HepG2 (cell line): ENCODE data around the gene SENP6. TPM values are rescaled to one million over a fixed set of nuclear protein-coding genes. Genes with fewer than 3 reads are reported as not detected.

Source experiments
- AHR ChIP-seq: IDR thresholded peaks from 2 replicates; pipeline ENCODE4 v1.6.1; 2018; ENCODE audit warnings: missing genetic modification reagents, missing compliant biosample characterization
- ATM ChIP-seq: fragments of 450-650 bp; IDR thresholded peaks from 2 replicates; pipeline ENCODE4 v1.7.1; 2017; ENCODE audit warnings: mild to moderate bottlenecking, borderline replicate concordance
- CENPT ChIP-seq: sonication (generic); formaldehyde crosslinking; IDR thresholded peaks from 2 replicates; pipeline ENCODE4 v1.8.0; 2022; ENCODE audit warnings: low read depth, mild to moderate bottlenecking, moderate library complexity, missing genetic modification reagents
- DMAP1 ChIP-seq: IDR thresholded peaks from 2 replicates; pipeline ENCODE4 v1.6.1; 2016
- FOSL2 ChIP-seq: sonication (generic); formaldehyde crosslinking; IDR thresholded peaks from 2 replicates; pipeline ENCODE4 v1.4.0; 2020; ENCODE audit warnings: missing genetic modification reagents
- FOXP4 ChIP-seq: sonication (generic); formaldehyde crosslinking; IDR thresholded peaks from 2 replicates; pipeline ENCODE4 v1.4.0; 2020; ENCODE audit warnings: missing genetic modification reagents
- GLMP ChIP-seq: sonication (generic); formaldehyde crosslinking; IDR thresholded peaks from 2 replicates; pipeline ENCODE4 v1.9.0; 2021; ENCODE audit warnings: missing genetic modification reagents, mild to moderate bottlenecking, borderline replicate concordance
- GPN1 ChIP-seq: sonication (generic); formaldehyde crosslinking; IDR thresholded peaks from 2 replicates; pipeline ENCODE4 v1.5.1; 2020; ENCODE audit warnings: missing genetic modification reagents, borderline replicate concordance
- HNRNPK ChIP-seq: fragments of 200-400 bp; formaldehyde crosslinking; IDR thresholded peaks from 2 replicates; pipeline ENCODE4 v1.6.1; 2018; ENCODE audit warnings: low read length, low read depth, moderate library complexity, mild to moderate bottlenecking; ENCODE audit not compliant: poor library complexity, severe bottlenecking
- IKZF4 ChIP-seq: sonication (generic); formaldehyde crosslinking; IDR thresholded peaks from 2 replicates; pipeline ENCODE4 v1.5.1; 2020; ENCODE audit warnings: borderline replicate concordance, mild to moderate bottlenecking, low read depth, missing genetic modification reagents; ENCODE audit errors: not compliant biosample characterization
- MED8 ChIP-seq: sonication (generic); formaldehyde crosslinking; IDR thresholded peaks from 2 replicates; pipeline ENCODE4 v1.8.1; 2023; ENCODE audit warnings: mild to moderate bottlenecking, missing genetic modification reagents; ENCODE audit not compliant: insufficient replicate concordance
- NFRKB ChIP-seq: fragments of 450-650 bp; IDR thresholded peaks from 2 replicates; pipeline ENCODE4 v1.6.1; 2017
- PAX8 ChIP-seq: sonication (generic); formaldehyde crosslinking; IDR thresholded peaks from 2 replicates; pipeline ENCODE4 v1.8.0; 2022; ENCODE audit warnings: mild to moderate bottlenecking, missing genetic modification reagents, borderline replicate concordance
- POLR2A ChIP-seq, 2 experiments: IDR thresholded peaks; 2 replicates each; pipeline ENCODE4 v1.6.1; 2011; ENCODE audit warnings: low read depth in 2 of 2, low read length in 2 of 2, mild to moderate bottlenecking in 1 of 2, moderate library complexity in 1 of 2; ENCODE audit not compliant: insufficient read depth in 1 of 2
- RARA ChIP-seq: IDR thresholded peaks from 2 replicates; pipeline ENCODE4 v1.6.1; 2016; ENCODE audit warnings: missing genetic modification reagents, missing compliant biosample characterization
- RARG ChIP-seq: sonication (generic); formaldehyde crosslinking; IDR thresholded peaks from 2 replicates; pipeline ENCODE4 v1.4.0; 2020; ENCODE audit warnings: low read depth, mild to moderate bottlenecking, missing genetic modification reagents
- TEAD3 ChIP-seq: optimal IDR thresholded peaks from 2 replicates; pipeline ENCODE3; 2016; ENCODE audit warnings: borderline replicate concordance
- THRA ChIP-seq: sonication (generic); formaldehyde crosslinking; IDR thresholded peaks from 2 replicates; pipeline ENCODE4 v1.4.0; 2020; ENCODE audit warnings: missing genetic modification reagents, borderline replicate concordance
- U2AF2 ChIP-seq: fragments of 200-400 bp; formaldehyde crosslinking; IDR thresholded peaks from 2 replicates; pipeline ENCODE4 v1.6.1; 2017; ENCODE audit warnings: low read depth, mild to moderate bottlenecking, low read length
- ZBTB14 ChIP-seq: sonication (generic); formaldehyde crosslinking; IDR thresholded peaks from 2 replicates; pipeline ENCODE4 v1.4.0; 2020; ENCODE audit warnings: missing genetic modification reagents
- ZNF484 ChIP-seq: sonication (generic); formaldehyde crosslinking; IDR thresholded peaks from 2 replicates; pipeline ENCODE4 v1.5.1; 2020; ENCODE audit warnings: mild to moderate bottlenecking, low read depth, missing genetic modification reagents, borderline replicate concordance
- ZNF670 ChIP-seq: sonication (generic); formaldehyde crosslinking; IDR thresholded peaks from 2 replicates; pipeline ENCODE4 v1.8.0; 2022; ENCODE audit warnings: mild to moderate bottlenecking, missing genetic modification reagents, borderline replicate concordance
- ZNF674 ChIP-seq: sonication (generic); formaldehyde crosslinking; IDR thresholded peaks from 2 replicates; pipeline ENCODE4 v1.5.0; 2020; ENCODE audit warnings: low read depth, mild to moderate bottlenecking, missing genetic modification reagents
- ZNF747 ChIP-seq: sonication (generic); formaldehyde crosslinking; IDR thresholded peaks from 2 replicates; pipeline ENCODE4 v1.8.1; 2023; ENCODE audit warnings: missing genetic modification reagents, mild to moderate bottlenecking, borderline replicate concordance
- ZNF792 ChIP-seq: IDR thresholded peaks from 2 replicates; pipeline ENCODE4 v1.6.1; 2016
- polyA plus RNA-seq, 8 experiments: library from polyadenylated mRNA; depleted of rRNA in 3 of 8; stranded (reverse) in 7 of 8; unstranded in 1 of 8; fragments of >200 nt; fragmentation: Illumina TruSeq in 4 of 8; extraction: Trizol in 4 of 8; gene quantifications; 2 replicates each; pipeline versions ENCODE4 v1.2.1 to v1.2.3, GENCODE V29; 2011 to 2016; ENCODE audit warnings: low read depth in 4 of 8, missing spikeins in 1 of 8, mixed read lengths in 1 of 8; ENCODE audit not compliant: insufficient read depth in 1 of 8
- total RNA-seq, 5 experiments: library from RNA; depleted of rRNA; stranded (reverse); fragments of >200 nt; fragmentation: Illumina TruSeq; extraction: Trizol; gene quantifications; 2 replicates each; pipeline ENCODE4 v1.2.3, GENCODE V29; 2016; ENCODE audit warnings: low read depth in 1 of 5

SENP6 gene
- total and polyA plus RNA-seq, 2 of the 13 experiments (the other 11 are each of a cell fraction or from before 2014, with no cell fraction given), result 21.9 to 50.1 TPM

- no peak for TF ChIP-seq GLMP
- TF ChIP-seq THRA, result no peak; the same call in 1 of the 2 replicates
- peak; percentile 89 to 95 for TF ChIP-seq POLR2A (IDR thresholded peaks at IDR 0.05; ENCODE audit: insufficient read depth in 1 of 2, low read depth in 2 of 2, low read length in 2 of 2)
- TF ChIP-seq PAX8 (CRISPR knock-in tag), result no peak
- TF ChIP-seq ZNF674 (CRISPR knock-in tag), result peak; percentile 55; the same call in 1 of the 2 replicates
- TF ChIP-seq IKZF4, result peak; percentile 7
- TF ChIP-seq AHR (CRISPR knock-in tag), result peak; percentile 61; the same call in 1 of the 2 replicates
- no peak for TF ChIP-seq HNRNPK
- no peak for TF ChIP-seq NFRKB
- peak; percentile 49; the same call in 1 of the 2 replicates for TF ChIP-seq FOSL2 (CRISPR knock-in tag)
- no peak for TF ChIP-seq TEAD3 (CRISPR knock-in tag)
- TF ChIP-seq ZNF792, result peak; percentile 56
- TF ChIP-seq RARG (CRISPR knock-in tag), result no peak
- TF ChIP-seq FOXP4 (CRISPR knock-in tag), result no peak
- TF ChIP-seq ZBTB14 (CRISPR knock-in tag), result no peak
- TF ChIP-seq DMAP1 (CRISPR knock-in tag), result peak; percentile 88
- TF ChIP-seq ATM, result no peak
- TF ChIP-seq MED8, result no peak
- peak; percentile 31; the same call in 1 of the 2 replicates for TF ChIP-seq ZNF747 (CRISPR knock-in tag)
- TF ChIP-seq U2AF2, result no peak
- peak; percentile 13; the same call in 1 of the 2 replicates for TF ChIP-seq ZNF670 (CRISPR knock-in tag)
- TF ChIP-seq GPN1, result no peak
- peak; percentile 4; the same call in 1 of the 2 replicates for TF ChIP-seq RARA (CRISPR knock-in tag)
- 0 out of 2 replicates have a peak, but pooled peaks have one; percentile 21 for TF ChIP-seq ZNF484
- TF ChIP-seq CENPT (CRISPR knock-in tag), result no peak
Observed at GRCh38 chr6:75601304-75602245, at the start of gene SENP6 (continued).
